ENCODE results near the gene DGCR8. TPM values are rescaled to one million over a fixed set of nuclear protein-coding genes. Genes with fewer than 3 reads are reported as not detected.
A peak's percentile ranks its signal among the peaks of the same experiment; 100 is the strongest.

Gene DGCR8
- total and polyA plus RNA-seq, 10 donors, result 7.8 to 62.7 (median 31.4) TPM

DNA sequence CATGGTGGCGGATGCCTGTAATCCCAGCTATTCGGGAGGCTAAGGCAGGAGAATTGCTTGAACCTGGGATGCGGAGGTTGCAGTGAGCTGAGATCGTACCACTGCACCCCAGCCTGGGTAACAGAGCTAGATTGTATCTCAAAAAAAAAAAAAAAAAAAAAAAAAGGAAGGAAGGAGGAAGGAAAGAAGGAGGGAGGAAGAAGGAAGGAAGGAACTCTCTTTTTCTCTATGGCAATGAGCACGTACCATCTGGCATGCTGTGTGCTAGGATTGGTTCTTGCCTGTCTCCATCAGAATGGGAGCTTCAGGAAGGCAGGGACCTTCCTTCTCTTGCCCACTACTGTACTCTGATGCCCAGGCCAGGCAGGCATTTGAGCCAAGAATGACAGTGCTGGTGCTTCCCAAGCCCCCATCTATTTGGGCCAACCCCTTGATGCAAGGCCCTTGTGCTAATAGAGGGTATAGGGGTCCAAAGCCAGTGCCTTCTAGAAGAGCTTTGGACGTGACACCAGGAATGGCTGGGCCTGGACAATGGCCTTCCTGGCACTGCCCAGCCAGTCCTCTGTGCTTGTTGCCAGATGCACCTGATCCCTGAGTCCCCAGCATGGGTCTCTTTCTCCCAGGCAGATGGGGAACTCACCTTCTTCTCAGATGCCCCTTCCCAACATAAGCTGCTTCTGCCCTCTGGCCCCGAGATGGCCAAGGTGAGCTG is 10.6 kb upstream of the DGCR8 start:
- Histone ChIP-seq H3K4me1 (no peaks in the 10 kb centered on the region), H3K27me3 (replicated peaks in 1 of 7) (no peaks in the 10 kb centered on the region), H3K4me3 (no peak overlapping the region), H3K36me3 (peaks cover 0 to 23% (median 3%) of the 10 kb centered on the region in 6 donors), H3K9me3 (no peaks in the 10 kb centered on the region), H3K27ac (no peak overlapping the region)
- TF ChIP-seq, protein P1, sequence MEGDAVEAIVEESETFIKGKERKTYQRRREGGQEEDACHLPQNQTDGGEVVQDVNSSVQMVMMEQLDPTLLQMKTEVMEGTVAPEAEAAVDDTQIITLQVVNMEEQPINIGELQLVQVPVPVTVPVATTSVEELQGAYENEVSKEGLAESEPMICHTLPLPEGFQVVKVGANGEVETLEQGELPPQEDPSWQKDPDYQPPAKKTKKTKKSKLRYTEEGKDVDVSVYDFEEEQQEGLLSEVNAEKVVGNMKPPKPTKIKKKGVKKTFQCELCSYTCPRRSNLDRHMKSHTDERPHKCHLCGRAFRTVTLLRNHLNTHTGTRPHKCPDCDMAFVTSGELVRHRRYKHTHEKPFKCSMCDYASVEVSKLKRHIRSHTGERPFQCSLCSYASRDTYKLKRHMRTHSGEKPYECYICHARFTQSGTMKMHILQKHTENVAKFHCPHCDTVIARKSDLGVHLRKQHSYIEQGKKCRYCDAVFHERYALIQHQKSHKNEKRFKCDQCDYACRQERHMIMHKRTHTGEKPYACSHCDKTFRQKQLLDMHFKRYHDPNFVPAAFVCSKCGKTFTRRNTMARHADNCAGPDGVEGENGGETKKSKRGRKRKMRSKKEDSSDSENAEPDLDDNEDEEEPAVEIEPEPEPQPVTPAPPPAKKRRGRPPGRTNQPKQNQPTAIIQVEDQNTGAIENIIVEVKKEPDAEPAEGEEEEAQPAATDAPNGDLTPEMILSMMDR (IDR thresholded peaks at IDR 0.05 in 8 of 11, conservative IDR thresholded peaks at IDR 0.05 in 3 of 11), result no peak
- TF ChIP-seq POLR2AphosphoS5 (IDR thresholded peaks at IDR 0.05), result no peak
- no peak for TF ChIP-seq POLR2A (IDR thresholded peaks at IDR 0.05)
- no peak for DNase-seq
- WGBS, 5 donors, result 83 to 92% (median 89%) methylated on average over 7 of the region's 7 CpGs
- intact Hi-C loops (cut with DNase I; ENCODE audit: low total_unique reads), result no loop called here

DNA sequence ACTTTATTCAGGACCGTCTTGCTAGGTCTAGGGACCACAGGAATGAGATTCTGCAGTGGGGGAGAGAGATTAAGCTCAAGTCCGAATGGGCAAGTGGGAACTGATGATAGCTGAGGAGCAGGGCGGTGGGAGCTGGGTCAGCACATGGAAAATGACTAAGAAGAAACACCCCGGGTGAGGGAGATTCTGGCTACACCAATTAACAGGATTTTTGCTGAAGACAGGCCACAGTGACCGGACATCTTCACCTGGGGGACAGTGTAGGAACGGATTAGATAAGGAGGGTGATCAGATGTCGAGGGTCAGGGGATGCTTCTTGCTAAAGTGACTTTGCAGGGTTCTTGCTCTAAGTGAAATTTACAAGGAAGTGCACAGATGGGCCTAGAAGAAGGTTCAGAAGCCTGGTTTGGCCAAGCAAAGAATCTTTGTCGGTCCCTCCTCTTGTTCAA is 8.5 kb upstream of the DGCR8 start:
- no peaks in the 10 kb centered on the region for H3K4me1 ChIP-seq
- peaks cover 0 to 3% (median 0%) of the 10 kb centered on the region in 6 donors for H3K36me3 ChIP-seq
- H3K27ac ChIP-seq, result no peak overlapping the region
- peak; percentile 4 for DNase-seq
- TF ChIP-seq, protein P1 (IDR thresholded peaks at IDR 0.05 in 8 of 11, conservative IDR thresholded peaks at IDR 0.05 in 3 of 11), result no peak
- no peak for TF ChIP-seq POLR2A (IDR thresholded peaks at IDR 0.05)
- no peak for TF ChIP-seq POLR2AphosphoS5 (IDR thresholded peaks at IDR 0.05)
- intact Hi-C loops (cut with DNase I; ENCODE audit: low total_unique reads), result no loop called here
- no peak overlapping the region for H3K4me3 ChIP-seq
- WGBS, 5 donors, result 88 to 92% (median 91%) methylated on average over 8 of the region's 8 CpGs
- H3K9me3 ChIP-seq, result no peaks in the 10 kb centered on the region
- H3K27me3 ChIP-seq (replicated peaks in 1 of 7), result no peaks in the 10 kb centered on the region

DNA sequence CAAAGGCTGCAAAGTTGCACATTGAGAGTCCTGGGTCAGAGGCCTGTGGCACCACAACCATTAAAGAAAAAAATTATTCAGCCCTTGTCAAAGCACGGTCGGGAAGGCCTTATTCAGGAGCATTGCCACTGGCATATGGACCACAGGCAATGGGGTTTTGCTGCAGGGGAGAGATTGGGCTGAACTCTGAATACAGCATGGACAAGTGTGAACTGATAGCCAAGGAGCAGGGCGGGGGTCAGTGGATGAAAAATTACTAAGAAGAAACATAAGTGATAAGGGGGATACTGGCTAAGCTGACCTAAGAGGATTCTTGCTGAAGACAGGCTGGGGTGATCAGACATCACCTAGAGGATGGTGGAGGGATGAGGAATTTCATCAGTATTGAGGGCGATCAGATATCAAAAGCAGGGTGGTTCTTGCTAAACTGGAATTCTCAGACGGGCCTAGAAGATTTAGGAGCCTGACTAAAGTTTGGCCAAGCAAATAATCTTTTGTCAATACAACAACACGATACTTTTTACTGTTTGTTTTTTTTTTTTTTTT is 3.3 kb upstream of the DGCR8 start:
- no peaks in the 10 kb centered on the region for H3K27me3 ChIP-seq (replicated peaks in 1 of 7)
- H3K36me3 ChIP-seq, result no peaks in the 10 kb centered on the region
- no peak overlapping the region for H3K27ac ChIP-seq
- no peaks in the 10 kb centered on the region for H3K9me3 ChIP-seq
- peak; percentile 27 for DNase-seq
- 76 to 88% (median 81%) methylated on average over 6 of the region's 6 CpGs for WGBS, 5 donors
- TF ChIP-seq POLR2A (IDR thresholded peaks at IDR 0.05) (no peak), POLR2AphosphoS5 (IDR thresholded peaks at IDR 0.05) (no peak)
- TF ChIP-seq, protein P1 (IDR thresholded peaks at IDR 0.05 in 8 of 11, conservative IDR thresholded peaks at IDR 0.05 in 3 of 11), result no peak
- intact Hi-C loops (cut with DNase I; ENCODE audit: low total_unique reads), result no loop called here
- H3K4me1 ChIP-seq, result peaks cover 10 to 25% (median 19%) of the 10 kb centered on the region in 6 donors
- no peak overlapping the region for H3K4me3 ChIP-seq

DNA sequence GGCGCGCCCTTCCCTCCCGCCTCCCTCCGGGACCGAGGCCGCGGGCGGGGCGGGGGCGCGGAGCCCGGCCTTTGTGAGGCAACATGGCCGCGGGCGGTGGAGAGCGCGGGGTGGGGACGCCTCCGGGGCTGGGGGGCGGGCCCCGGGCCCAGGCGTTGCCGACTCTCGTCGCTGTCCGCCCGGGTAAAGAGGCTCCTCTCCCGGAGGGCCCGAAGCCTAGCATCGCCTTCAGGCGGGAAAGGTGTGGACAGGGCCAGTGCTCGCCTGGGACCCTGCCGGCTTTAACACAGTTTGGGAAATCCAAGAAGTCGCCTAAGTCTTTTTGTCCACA is 369 bp downstream of the DGCR8 start:
- intact Hi-C loops (cut with DNase I; ENCODE audit: low total_unique reads), result no loop called here
- Histone ChIP-seq H3K27me3 (replicated peaks in 1 of 7) (no peaks in the 10 kb centered on the region), H3K27ac (peak overlapping the region; percentile 70 to 91 (median 88)), H3K36me3 (peaks cover 0 to 4% (median 0%) of the 10 kb centered on the region in 6 donors), H3K4me3 (peak overlapping the region; percentile 67 to 94 (median 81)), H3K4me1 (peaks cover 18 to 62% (median 53%) of the 10 kb centered on the region in 6 donors), H3K9me3 (no peaks in the 10 kb centered on the region)
- DNase-seq, result peak; percentile 94
- WGBS, 5 donors, result 0% methylated on average over 17 to 34 of the region's 34 CpGs; no CpG with 5 or more reads in 1 of the 5 donors
- TF ChIP-seq POLR2A (IDR thresholded peaks at IDR 0.05) (no peak), POLR2AphosphoS5 (IDR thresholded peaks at IDR 0.05) (no peak)
- TF ChIP-seq, protein P1 (IDR thresholded peaks at IDR 0.05 in 8 of 11, conservative IDR thresholded peaks at IDR 0.05 in 3 of 11), result no peak

All from spleen (tissue), 11 donors.